ENCODE results near the gene THPO.

The THPO gene

GRCh38 chr3:184384856-184385422, 6.9 kb upstream of the THPO start:
- DNase-seq (ENCODE audit: low read depth) = no peak

DNA sequence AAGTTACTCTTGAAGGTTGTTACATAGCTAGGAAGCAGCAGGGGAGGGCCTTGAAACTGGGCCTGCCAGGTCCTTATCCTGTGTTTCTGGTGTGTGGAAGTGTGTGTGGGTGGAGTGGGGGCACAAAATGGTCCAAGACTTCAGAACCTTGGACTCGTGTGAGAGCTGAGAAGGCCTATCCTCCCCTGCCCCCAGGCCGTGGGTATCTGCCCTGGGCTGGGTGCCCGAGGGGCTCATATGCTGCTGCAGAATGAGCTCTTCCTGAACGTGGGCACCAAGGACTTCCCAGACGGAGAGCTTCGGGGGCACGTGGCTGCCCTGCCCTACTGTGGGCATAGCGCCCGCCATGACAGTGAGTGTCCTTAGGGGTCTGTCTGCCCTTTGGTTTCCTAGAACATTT, 6.3 kb upstream of the THPO start:
- no peak for DNase-seq (ENCODE audit: low read depth)

DNA sequence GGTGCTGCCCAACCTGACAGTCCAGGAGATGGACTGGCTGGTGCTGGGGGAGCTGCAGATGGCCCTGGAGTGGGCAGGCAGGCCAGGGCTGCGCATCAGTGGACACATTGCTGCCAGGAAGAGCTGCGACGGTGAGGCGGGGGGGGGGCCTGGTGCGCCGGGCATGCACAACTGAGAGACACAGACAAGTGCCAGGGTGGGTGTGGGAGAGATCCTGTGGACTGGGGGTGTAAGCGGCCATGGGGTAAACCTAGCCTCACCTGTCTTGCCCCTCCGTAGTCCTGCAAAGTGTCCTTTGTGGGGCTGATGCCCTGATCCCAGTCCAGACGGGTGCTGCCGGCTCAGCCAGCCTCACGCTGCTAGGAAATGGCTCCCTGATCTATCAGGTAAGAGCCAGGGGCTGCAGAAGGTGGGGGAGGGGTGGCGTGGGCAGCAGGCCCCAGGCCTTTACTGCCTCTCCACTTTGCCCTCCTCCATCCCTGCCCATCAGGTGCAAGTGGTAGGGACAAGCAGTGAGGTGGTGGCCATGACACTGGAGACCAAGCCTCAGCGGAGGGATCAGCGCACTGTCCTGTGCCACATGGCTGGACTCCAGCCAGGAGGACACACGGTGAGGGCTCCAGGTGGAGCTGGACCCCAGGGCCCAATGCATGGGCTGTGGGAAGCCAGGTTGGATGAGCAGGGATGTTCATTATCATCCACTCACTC, 5.2 kb upstream of the THPO start:
- no peak for DNase-seq (ENCODE audit: low read depth)

GRCh38 chr3:184382326-184383032, 4.5 kb upstream of the THPO start:
- no peak for DNase-seq (ENCODE audit: low read depth)

DNA sequence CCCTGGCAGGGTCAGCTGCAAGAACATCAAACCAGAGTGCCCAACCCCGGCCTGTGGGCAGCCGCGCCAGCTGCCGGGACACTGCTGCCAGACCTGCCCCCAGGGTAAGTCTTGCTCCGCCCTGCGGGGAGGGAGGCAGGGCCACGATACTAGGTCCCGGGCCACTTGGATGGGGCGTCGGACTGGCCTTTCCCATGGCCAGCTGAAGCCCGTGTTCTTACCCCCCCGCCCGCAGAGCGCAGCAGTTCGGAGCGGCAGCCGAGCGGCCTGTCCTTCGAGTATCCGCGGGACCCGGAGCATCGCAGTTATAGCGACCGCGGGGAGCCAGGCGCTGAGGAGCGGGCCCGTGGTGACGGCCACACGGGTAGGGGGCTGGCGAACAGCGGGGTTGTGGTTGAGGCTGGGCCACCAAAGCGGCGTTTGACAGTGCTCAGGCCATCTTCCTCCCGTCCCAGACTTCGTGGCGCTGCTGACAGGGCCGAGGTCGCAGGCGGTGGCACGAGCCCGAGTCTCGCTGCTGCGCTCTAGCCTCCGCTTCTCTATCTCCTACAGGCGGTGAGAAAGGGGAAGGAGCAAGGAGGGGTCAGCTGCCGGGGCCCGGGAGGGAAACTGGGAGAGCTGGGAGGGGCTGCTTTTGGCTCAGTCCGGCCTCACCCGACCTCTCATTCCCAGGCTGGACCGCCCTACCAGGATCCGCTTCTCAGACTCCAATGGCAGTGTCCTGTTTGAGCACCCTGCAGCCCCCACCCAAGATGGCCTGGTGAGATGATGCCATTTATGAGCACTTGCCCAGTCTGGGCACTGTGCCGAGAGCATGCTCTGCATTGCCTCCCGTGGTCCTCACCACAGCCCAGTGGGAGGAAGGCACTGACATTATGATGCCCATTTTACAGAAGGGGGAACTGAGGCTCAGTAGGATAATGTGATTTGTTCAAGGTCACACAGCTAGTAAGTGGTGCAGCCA, 3.5 kb upstream of the THPO start:
- no peak for DNase-seq (ENCODE audit: low read depth)

- DNase-seq (ENCODE audit: low read depth) = no peak
These were observed 2.7 kb upstream of the THPO start for GRCh38 chr3:184380627-184381260.

DNA sequence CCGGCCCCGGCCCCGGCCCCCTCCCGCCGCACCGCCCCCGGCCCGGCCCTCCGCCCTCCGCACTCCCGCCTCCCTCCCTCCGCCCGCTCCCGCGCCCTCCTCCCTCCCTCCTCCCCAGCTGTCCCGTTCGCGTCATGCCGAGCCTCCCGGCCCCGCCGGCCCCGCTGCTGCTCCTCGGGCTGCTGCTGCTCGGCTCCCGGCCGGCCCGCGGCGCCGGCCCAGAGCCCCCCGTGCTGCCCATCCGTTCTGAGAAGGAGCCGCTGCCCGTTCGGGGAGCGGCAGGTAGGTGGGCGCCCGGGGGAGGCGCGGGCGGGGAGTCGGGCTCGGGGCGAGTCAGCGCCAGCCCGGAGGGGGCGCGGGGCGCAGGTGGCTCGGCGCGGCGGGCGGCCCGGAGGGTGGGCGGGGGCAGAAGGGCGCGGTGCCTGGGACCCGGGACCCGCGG, 2.2 kb upstream of the THPO start:
- peak; percentile 61 for DNase-seq (ENCODE audit: low read depth)

DNA sequence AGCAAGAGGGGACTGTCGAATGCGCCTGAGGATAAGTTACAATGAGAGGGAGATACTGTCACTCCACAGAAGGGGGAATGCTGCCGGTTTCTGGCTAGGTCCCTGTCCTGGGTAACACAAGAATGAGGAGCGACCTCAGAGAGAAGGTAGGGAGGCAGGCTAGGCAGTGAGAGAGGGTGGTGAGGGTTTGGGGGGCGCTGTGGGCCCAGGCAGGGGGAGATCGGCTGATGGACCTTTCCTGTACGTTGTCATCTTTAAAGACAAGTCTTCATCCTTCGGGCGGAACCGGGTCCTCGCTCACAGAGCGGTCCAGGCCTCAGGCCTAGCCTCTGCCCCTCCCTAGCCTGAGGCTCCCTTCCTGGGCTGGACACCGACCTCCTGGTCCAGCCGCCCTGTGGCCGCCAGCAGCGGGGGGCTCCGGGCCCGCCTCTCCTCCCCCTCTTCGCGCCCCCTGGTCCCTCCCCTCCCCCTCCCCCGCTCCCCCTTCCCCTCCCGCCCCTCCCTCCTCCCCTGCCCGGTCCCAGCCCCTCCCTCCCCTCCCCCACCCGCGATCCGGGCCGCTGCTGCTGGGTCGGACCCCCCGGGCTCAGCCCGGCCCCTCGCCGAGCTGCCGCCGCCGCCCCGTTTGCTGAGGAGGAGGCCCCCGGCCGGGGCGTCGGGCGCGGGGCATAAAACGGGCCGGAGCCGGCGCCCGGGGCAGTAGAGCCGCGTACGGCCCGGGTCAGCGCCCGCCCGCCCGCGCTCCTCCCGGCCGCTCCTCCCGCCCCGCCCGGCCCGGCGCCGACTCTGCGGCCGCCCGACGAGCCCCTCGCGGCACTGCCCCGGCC, 1.6 kb upstream of the THPO start, which contains the start of gene CHRD:
TSS of gene CHRD (plus strand) at position 697 of the 827 bp plus-strand sequence. CDS start 265 bp downstream, outside the sequence.
- DNase-seq (ENCODE audit: low read depth) = no peak

DNA sequence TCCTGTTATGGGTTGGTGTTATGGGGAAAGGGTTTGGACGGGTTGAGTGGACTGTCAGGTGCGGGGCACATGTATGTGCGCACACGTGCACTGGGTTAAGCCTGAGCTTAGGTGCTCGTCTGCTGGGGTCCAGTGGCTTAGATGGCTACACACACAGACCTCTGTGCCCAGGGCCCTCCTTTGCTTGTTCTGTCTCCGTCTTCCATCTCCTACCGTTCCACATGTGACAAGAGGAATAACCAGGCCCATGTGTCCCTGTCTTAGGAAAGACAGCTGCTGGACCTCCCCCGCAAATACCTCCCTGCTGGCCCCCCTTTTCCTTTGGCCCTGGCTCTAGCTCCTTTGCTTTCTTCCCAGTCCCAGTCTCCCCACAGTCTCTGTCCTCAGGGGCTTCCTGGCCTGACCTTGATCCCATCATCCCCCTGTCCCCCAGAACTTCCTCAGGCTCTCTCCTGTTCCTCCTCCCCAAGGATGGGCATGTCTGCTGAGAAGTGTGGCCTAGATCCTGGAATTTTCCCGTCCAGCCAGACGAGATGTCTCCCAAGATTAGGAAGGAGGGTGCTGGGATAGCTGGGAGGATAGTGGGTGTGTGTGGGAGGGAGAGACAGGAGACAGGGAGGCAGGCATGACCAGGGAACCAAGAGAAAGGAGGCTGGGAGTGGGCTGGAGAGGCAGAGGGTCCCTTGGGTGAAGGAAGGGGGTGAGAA, 797 bp upstream of the THPO start:
- DNase-seq (ENCODE audit: low read depth) = peak; percentile 62

GRCh38 chr3:184377374-184377773, 633 bp downstream of the THPO start:
- DNase-seq (ENCODE audit: low read depth) = no peak

- DNase-seq (ENCODE audit: low read depth) = no peak
These were observed 2.1 kb downstream of the THPO start for GRCh38 chr3:184375747-184376461.

- DNase-seq (ENCODE audit: low read depth) = peak; percentile 57
These were observed 4.6 kb downstream of the THPO start for GRCh38 chr3:184373422-184373821.

GRCh38 chr3:184372911-184373310, 5.1 kb downstream of the THPO start:
- no peak for DNase-seq (ENCODE audit: low read depth)

DNA sequence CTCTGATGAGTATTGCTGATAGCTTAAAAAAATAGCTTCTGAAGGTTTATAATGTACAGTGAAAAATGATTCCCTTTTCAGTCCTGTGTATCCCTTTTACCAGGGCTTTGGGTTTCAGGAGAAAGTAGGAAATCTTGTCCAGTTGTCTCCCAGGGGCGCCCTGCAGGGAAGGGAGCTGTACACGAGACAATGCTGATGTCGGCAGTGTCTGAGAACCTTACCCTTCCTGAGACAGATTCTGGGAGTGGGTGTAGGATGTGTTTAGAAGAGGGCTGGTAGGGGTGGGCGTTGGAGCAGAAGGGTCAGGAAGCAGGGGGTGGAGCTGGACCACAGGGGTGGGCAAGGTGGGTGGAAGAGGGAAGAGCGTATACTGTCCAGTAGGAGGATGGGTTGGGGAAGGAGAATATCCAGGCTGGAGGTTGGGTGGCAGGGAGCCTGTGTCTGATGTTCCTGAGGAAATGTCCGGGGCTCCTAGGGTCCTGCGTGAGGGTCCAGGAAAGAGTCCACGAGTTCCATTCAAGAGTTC, 5.6 kb downstream of the THPO start:
- no peak for DNase-seq (ENCODE audit: low read depth)

- DNase-seq (ENCODE audit: low read depth) = peak; percentile 88
These were observed 6.4 kb downstream of the THPO start for GRCh38 chr3:184371570-184372018.

DNA sequence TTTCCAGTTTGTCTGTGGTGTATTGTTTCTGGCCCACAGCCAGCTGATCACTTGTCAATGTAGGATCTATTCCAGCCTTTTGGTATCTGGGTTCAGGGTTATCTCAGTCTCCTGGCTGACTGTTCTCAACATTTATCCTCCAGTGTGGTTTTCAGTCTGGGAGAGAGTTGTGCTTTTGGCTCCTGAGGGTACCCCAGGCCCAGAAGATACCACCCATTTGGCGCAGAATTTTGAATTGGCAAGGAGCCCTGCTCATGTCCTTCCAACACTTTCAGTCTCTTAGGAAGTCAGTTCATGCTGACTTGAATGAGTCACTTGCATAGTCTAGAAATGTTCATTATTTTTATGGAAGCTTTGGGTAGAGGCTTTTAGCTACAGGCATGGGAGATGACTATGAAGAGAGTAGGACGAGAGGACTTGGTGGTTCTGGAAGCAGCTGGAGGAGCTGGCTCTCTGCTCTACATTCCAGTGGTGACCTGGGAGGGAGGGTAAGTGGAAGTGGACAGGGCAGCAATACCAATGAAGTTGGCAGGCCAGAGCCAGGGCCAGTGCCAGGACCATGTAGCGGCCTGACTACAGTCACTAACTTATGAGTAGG, 9.3 kb downstream of the THPO start:
- peak; percentile 88 for DNase-seq (ENCODE audit: low read depth)

DNA sequence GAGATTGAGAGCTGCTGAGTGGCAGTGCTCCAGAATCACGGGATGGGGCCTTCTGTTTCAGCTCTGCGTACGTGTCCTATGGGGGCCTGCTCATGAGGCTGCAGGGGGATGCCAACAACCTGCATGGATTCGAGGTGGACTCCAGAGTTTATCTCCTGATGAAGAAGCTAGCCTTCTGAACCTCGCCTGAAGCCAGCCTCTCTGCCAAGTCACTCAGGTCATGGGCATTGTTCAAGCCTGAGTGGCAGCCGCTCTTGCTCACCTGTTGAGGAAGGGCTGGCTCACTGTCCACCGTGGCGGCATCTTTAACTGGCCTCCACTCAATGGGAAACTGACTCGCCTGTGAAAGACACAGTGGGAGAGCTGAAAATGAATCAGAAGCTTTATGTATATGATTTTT, 9.9 kb downstream of the THPO start:
- no peak for DNase-seq (ENCODE audit: low read depth)

- DNase-seq (ENCODE audit: low read depth) = peak; percentile 44
These were observed 11.3 kb downstream of the THPO start for GRCh38 chr3:184366619-184367289.
